GM06990 (cell line): ENCODE measurements around the gene EHMT1.

Experiments used
- DNase-seq: peaks from one replicate; pipeline ENCODE4 v3.0.0-alpha.2; 2011; ENCODE audit not compliant: insufficient read length; ENCODE audit errors: extremely low read depth
- H3K27me3 ChIP-seq: replicated peaks from 2 replicates; pipeline ENCODE4 v1.6.0; 2011; ENCODE audit warnings: low read length; ENCODE audit not compliant: control insufficient read depth, insufficient read depth
- H3K36me3 ChIP-seq: 2 replicates; pipeline ENCODE4 v1.5.1; 2011; ENCODE audit warnings: low read length; ENCODE audit not compliant: control insufficient read depth, insufficient read depth
- H3K4me3 ChIP-seq: replicated peaks from 2 replicates; pipeline ENCODE4 v1.5.1; 2011; ENCODE audit warnings: low read depth, mild to moderate bottlenecking, control low read depth, low read length
- CTCF ChIP-seq: IDR thresholded peaks from 2 replicates; pipeline ENCODE4 v1.5.1; 2011; ENCODE audit warnings: low read length, control low read depth, mild to moderate bottlenecking, inconsistent platforms; ENCODE audit not compliant: insufficient read depth, poor library complexity, severe bottlenecking

The EHMT1 gene

GRCh38 chr9:137679695-137680305 lies 61.0 kb downstream of the EHMT1 start:
- Histone ChIP-seq H3K36me3 (no peaks in the 10 kb centered on the region; the same call in 1 of the 2 replicates), H3K4me3 (no peak overlapping the region), H3K27me3 (no peaks in the 10 kb centered on the region)
- TF ChIP-seq CTCF, result no peak
- no peak for DNase-seq

- TF ChIP-seq CTCF, result no peak
- Histone ChIP-seq H3K4me3 (no peak overlapping the region), H3K27me3 (no peaks in the 10 kb centered on the region), H3K36me3 (no peaks in the 10 kb centered on the region; the same call in 1 of the 2 replicates)
- no peak for DNase-seq
Measured at GRCh38 chr9:137680444-137681358, 61.9 kb downstream of the EHMT1 start.

- DNase-seq, result no peak
- no peak for TF ChIP-seq CTCF
- H3K27me3 ChIP-seq, result no peaks in the 10 kb centered on the region
- no peaks in the 10 kb centered on the region for H3K36me3 ChIP-seq
- no peak overlapping the region for H3K4me3 ChIP-seq
Measured at GRCh38 chr9:137682428-137683105, 63.8 kb downstream of the EHMT1 start.

- Histone ChIP-seq H3K4me3 (no peak overlapping the region), H3K27me3 (no peaks in the 10 kb centered on the region), H3K36me3 (no peaks in the 10 kb centered on the region)
- TF ChIP-seq CTCF, result no peak
- no peak for DNase-seq
Measured at GRCh38 chr9:137683262-137683864, 64.6 kb downstream of the EHMT1 start.

- Histone ChIP-seq H3K4me3 (no peak overlapping the region), H3K36me3 (no peaks in the 10 kb centered on the region), H3K27me3 (no peaks in the 10 kb centered on the region)
- TF ChIP-seq CTCF, result no peak
- no peak for DNase-seq
Measured at GRCh38 chr9:137685035-137685740, 66.4 kb downstream of the EHMT1 start.
